ENCODE measurements around the gene TBCK. TPM values are rescaled to one million over a fixed set of nuclear protein-coding genes. Genes with fewer than 3 reads are reported as not detected.

Gene TBCK
- total RNA-seq, 1 donor from 2014 or later: 25.8 TPM

- H3K27me3 Mint-ChIP-seq (ENCODE audit: low read depth, unreplicated experiment): no peaks in the 10 kb centered on the region
- no peak overlapping the region for H3K27ac Mint-ChIP-seq (ENCODE audit: unreplicated experiment)
- no peak for DNase-seq (ENCODE audit: low read depth)
- no peaks in the 10 kb centered on the region for H3K4me1 ChIP-seq (ENCODE audit: insufficient read depth, low read length)
- H3K4me2 ChIP-seq (ENCODE audit: low read length): no peak overlapping the region
- peaks cover 2% of the 10 kb centered on the region for H3K9me3 Mint-ChIP-seq (ENCODE audit: unreplicated experiment)
- H3K36me3 Mint-ChIP-seq (ENCODE audit: low read depth, unreplicated experiment): peaks cover 10% of the 10 kb centered on the region
- H4K20me1 ChIP-seq (ENCODE audit: insufficient read depth, low read length): no peaks in the 10 kb centered on the region
- no peak overlapping the region for H3K27ac ChIP-seq (ENCODE audit: low read depth, low read length)
- no peak overlapping the region for H2AFZ ChIP-seq (ENCODE audit: low read depth, low read length)
- peaks cover 1% of the 10 kb centered on the region for H3K4me1 Mint-ChIP-seq (ENCODE audit: low read depth, unreplicated experiment)
- no peaks in the 10 kb centered on the region for H3K9me3 ChIP-seq (ENCODE audit: insufficient read depth, low read depth, low read length)
- H3K9ac ChIP-seq (ENCODE audit: low read length): no peak overlapping the region
- no peak overlapping the region for H3K4me3 Mint-ChIP-seq (ENCODE audit: unreplicated experiment)
- FAIRE-seq: no peak
- H3K4me3 ChIP-seq (ENCODE audit: insufficient read depth, low read depth, low read length): no peak overlapping the region
- no peak for TF ChIP-seq CTCF (IDR thresholded peaks at IDR 0.05; ENCODE audit: insufficient read depth, low read depth, low read length)
- TF ChIP-seq EZH2 (IDR thresholded peaks at IDR 0.05; ENCODE audit: insufficient read depth, low read length): no peak
- H3K27me3 ChIP-seq (ENCODE audit: insufficient read depth, low read length): no peaks in the 10 kb centered on the region
- no peaks in the 10 kb centered on the region for H3K79me2 ChIP-seq (ENCODE audit: insufficient read depth, low read length)
- H3K36me3 ChIP-seq (ENCODE audit: insufficient read depth, low read length): peaks cover 7% of the 10 kb centered on the region
Measured at GRCh38 chr4:106297245-106298035, 18.6 kb downstream of the TBCK start.

- no peaks in the 10 kb centered on the region for H3K9me3 Mint-ChIP-seq (ENCODE audit: unreplicated experiment)
- Histone ChIP-seq H3K9me3 (ENCODE audit: insufficient read depth, low read depth, low read length) (no peaks in the 10 kb centered on the region), H3K4me1 (ENCODE audit: insufficient read depth, low read length) (no peaks in the 10 kb centered on the region), H3K4me3 (ENCODE audit: insufficient read depth, low read depth, low read length) (no peak overlapping the region), H3K27me3 (ENCODE audit: insufficient read depth, low read length) (no peaks in the 10 kb centered on the region), H2AFZ (ENCODE audit: low read depth, low read length) (no peak overlapping the region), H3K27ac (ENCODE audit: low read depth, low read length) (no peak overlapping the region), H3K9ac (ENCODE audit: low read length) (no peak overlapping the region), H3K36me3 (ENCODE audit: insufficient read depth, low read length) (peaks cover 7% of the 10 kb centered on the region), H3K79me2 (ENCODE audit: insufficient read depth, low read length) (no peaks in the 10 kb centered on the region), H3K4me2 (ENCODE audit: low read length) (no peak overlapping the region), H4K20me1 (ENCODE audit: insufficient read depth, low read length) (no peaks in the 10 kb centered on the region)
- H3K27me3 Mint-ChIP-seq (ENCODE audit: low read depth, unreplicated experiment): no peaks in the 10 kb centered on the region
- no peak for TF ChIP-seq EZH2 (IDR thresholded peaks at IDR 0.05; ENCODE audit: insufficient read depth, low read length)
- no peak for TF ChIP-seq CTCF (IDR thresholded peaks at IDR 0.05; ENCODE audit: insufficient read depth, low read depth, low read length)
- no peak for FAIRE-seq
- peaks cover 5% of the 10 kb centered on the region for H3K36me3 Mint-ChIP-seq (ENCODE audit: low read depth, unreplicated experiment)
- no peak for DNase-seq (ENCODE audit: low read depth)
- H3K27ac Mint-ChIP-seq (ENCODE audit: unreplicated experiment): no peak overlapping the region
- no peak overlapping the region for H3K4me3 Mint-ChIP-seq (ENCODE audit: unreplicated experiment)
- H3K4me1 Mint-ChIP-seq (ENCODE audit: low read depth, unreplicated experiment): peaks cover 1% of the 10 kb centered on the region
Measured at GRCh38 chr4:106294062-106294461, 21.9 kb downstream of the TBCK start.

GRCh38 chr4:106291678-106292077, 24.3 kb downstream of the TBCK start:
- no peaks in the 10 kb centered on the region for H4K20me1 ChIP-seq (ENCODE audit: insufficient read depth, low read length)
- Mint-ChIP-seq H3K27me3 (ENCODE audit: low read depth, unreplicated experiment) (no peaks in the 10 kb centered on the region), H3K9me3 (ENCODE audit: unreplicated experiment) (no peaks in the 10 kb centered on the region), H3K4me1 (ENCODE audit: low read depth, unreplicated experiment) (peaks cover 7% of the 10 kb centered on the region), H3K4me3 (ENCODE audit: unreplicated experiment) (no peak overlapping the region), H3K36me3 (ENCODE audit: low read depth, unreplicated experiment) (peaks cover 5% of the 10 kb centered on the region), H3K27ac (ENCODE audit: unreplicated experiment) (peak overlapping the region; percentile 29)
- no peak overlapping the region for H2AFZ ChIP-seq (ENCODE audit: low read depth, low read length)
- H3K4me2 ChIP-seq (ENCODE audit: low read length): no peak overlapping the region
- no peak overlapping the region for H3K9ac ChIP-seq (ENCODE audit: low read length)
- H3K4me1 ChIP-seq (ENCODE audit: insufficient read depth, low read length): peaks cover 3% of the 10 kb centered on the region
- no peak for TF ChIP-seq CTCF (IDR thresholded peaks at IDR 0.05; ENCODE audit: insufficient read depth, low read depth, low read length)
- no peak for TF ChIP-seq EZH2 (IDR thresholded peaks at IDR 0.05; ENCODE audit: insufficient read depth, low read length)
- H3K9me3 ChIP-seq (ENCODE audit: insufficient read depth, low read depth, low read length): no peaks in the 10 kb centered on the region
- no peak overlapping the region for H3K4me3 ChIP-seq (ENCODE audit: insufficient read depth, low read depth, low read length)
- H3K27ac ChIP-seq (ENCODE audit: low read depth, low read length): no peak overlapping the region
- H3K27me3 ChIP-seq (ENCODE audit: insufficient read depth, low read length): no peaks in the 10 kb centered on the region
- H3K79me2 ChIP-seq (ENCODE audit: insufficient read depth, low read length): no peaks in the 10 kb centered on the region
- peaks cover 7% of the 10 kb centered on the region for H3K36me3 ChIP-seq (ENCODE audit: insufficient read depth, low read length)
- DNase-seq (ENCODE audit: low read depth): no peak
- FAIRE-seq: no peak

All from astrocyte (in vitro differentiated cells and primary cell).